DMS79 treated with DMSO at 0.1 percent for 48 hours (cell line): Measurements from ENCODE around the gene MAP4K5.
"Not testable (repeated sequence)": the region's sequence is repeated elsewhere in the genome, so short reads cannot be mapped to it uniquely, and the experiment has no call there.

Experiments
- DNase-seq: peaks from one replicate; lab custom pipeline; 2025; lab: John Stamatoyannopoulos, UW

MAP4K5 gene

GRCh38 chr14:50531595-50532501 is 521 bp downstream of the MAP4K5 start:
- DNase-seq = peak; percentile 68

- DNase-seq = peak; percentile 58
Measured at GRCh38 chr14:50530794-50531365, 1.5 kb downstream of the MAP4K5 start.

DNA sequence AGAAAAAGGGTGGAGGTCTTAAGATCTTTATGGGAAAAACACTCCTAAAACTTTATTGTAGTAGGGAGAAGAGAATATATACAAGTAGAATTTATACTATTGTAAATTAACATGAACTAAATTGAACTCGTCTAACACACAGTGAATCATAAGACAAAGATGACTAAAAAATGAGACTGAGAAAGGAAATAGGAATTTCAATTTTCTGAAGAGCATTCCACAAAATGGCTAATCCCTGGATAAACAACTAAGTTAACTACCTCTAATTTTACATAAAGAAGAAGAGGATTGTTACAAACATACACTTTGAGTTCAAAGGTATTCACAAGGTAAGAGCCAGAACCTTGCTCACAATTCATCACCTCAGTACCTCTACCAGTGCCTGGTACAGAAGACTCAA is 2.0 kb downstream of the MAP4K5 start:
- DNase-seq = no peak

DNA sequence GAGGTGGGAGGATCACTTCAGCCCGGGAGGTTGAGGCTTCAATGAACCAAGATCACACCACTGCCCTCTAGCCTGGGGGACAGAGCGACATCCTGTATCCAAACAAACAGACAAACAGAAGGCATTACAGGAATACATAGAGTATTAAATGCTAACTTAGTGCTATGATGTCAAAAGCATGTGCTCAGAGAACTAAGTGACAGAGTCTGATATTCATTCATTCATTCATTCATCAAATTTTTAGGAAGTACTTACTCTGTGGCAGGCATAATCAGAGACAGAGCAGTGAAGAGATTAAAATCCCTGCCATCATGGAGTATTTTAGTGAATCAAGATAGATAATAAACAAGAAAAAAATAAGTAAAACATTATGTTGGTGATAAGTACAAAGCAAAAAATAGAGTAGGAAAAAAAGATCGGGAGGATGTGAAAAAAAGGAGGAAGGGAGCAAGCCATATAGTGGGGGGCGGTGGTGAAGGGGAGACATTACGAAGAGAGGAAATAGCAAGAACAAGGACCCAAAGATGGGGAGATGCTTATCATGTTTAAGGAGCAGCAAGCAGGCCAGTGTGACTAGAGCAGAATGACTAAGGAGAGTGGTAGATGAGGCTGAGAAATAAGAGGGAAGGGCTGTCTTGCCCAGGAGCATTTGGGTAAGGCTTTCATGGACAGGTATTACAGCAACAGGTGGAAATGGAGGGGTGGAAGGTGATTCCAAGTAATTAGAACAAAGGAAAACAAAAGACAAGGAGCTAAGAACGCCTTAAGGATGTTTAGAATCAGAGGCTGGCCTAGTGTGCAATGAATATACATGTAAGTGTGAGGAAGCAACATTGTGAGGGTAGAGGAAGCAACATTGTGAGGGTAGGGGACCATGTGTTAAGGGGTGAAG is 2.8 kb downstream of the MAP4K5 start:
- DNase-seq = no peak

GRCh38 chr14:50528000-50528399 is 4.4 kb downstream of the MAP4K5 start:
- no peak for DNase-seq

GRCh38 chr14:50524731-50525515 is 7.4 kb downstream of the MAP4K5 start:
- no peak for DNase-seq

GRCh38 chr14:50524060-50524459 is 8.3 kb downstream of the MAP4K5 start:
- DNase-seq = no peak

DNA sequence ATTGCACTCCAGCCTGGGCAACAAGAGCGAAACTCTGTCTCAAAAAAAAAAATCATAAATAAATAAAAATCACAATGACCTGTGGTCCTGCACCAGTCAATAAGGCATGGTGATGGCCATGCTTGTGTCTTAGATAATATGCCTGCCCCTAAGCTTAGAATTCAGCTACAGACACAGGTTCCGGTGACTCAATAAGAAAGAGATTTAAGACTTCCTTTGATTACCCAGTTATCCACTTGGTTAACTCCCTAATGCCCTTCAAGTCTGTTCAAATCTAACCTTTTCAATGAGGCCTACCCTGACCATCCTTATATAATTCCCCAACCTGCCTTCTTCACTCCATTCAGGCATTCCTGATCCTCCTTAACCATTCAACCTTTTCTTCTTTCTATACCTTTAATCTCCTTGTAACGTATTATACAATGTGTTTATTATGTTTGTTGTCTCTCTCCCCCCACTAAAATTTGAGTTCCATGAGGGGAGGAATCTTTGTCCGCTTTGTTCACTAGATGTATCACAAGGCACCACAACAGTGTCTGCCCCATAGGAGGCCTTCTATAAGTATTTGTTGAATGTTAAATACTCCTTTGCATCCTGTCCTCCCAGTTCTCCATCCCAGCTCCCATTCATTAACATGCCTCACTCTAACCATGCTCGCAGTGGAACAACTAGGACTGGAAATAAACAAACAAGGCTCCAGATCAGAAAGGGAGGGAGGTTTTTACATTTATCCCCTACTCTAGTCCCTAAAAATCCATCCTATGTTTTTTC is 8.9 kb downstream of the MAP4K5 start:
- no peak for DNase-seq

- no peak for DNase-seq
Measured at GRCh38 chr14:50521912-50522341, 10.4 kb downstream of the MAP4K5 start.

GRCh38 chr14:50520947-50521815 is 11.2 kb downstream of the MAP4K5 start:
- DNase-seq = no peak

DNA sequence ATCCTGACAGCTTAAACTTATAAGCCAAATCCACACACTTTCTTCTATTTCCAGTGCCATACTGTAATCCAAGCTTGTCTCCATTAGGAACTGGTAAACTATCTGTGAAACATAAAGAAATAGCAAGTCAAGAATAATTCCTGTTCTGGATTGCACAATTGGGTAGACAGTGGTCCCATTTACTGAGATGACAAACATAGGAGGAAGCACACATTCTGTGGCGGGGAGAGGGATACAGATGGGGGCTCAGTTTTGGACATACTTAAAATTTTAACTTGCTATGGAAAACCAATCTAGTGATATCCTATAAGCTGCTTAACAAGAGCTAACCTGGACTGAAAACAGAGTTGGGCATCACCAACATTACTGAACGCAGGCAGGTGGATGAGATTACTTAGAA is 16.3 kb downstream of the MAP4K5 start:
- no peak for DNase-seq

DNA sequence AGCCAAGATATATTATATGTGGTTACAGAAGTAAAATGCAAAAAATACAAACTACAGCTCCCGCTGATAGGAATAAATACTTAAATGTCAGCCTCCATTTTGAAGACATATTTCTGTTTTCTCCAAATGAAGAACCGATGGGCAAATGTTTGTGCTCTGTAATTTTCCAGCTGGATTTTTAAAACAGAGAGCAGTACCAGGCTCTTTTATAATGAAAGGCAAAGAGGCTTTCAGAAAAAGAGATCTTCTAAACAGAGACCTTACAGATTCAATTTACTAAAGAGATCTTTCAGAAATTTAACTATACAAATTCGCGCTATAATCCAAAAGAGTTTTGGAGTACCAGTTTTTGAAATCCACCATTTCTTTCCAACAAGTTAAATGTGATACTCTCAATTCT is 19.9 kb downstream of the MAP4K5 start:
- DNase-seq = no peak

- DNase-seq = no peak
Measured at GRCh38 chr14:50510157-50510556, 22.2 kb downstream of the MAP4K5 start.

- DNase-seq = not testable (repeated sequence)
Measured at GRCh38 chr14:50507078-50507477, 25.3 kb downstream of the MAP4K5 start.

DNA sequence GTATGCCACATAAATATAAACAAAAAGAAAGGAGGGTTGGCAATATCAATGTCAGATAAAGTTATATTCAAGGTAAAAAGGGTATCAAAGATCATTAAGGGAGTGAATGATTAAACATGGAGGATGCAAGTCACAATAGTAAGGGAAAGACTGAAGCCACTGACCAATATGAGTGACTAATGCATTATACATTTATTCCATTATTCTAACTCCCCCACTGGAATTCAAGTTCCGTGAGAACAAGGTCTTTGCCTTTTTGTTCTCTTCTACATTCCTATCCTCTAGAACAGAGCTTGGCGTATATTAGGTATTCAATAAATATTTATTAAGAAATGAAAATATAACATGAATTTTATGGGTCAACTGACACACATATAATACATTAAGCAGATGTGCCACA is 30.7 kb downstream of the MAP4K5 start:
- DNase-seq = no peak

GRCh38 chr14:50497351-50497750 is 35.0 kb downstream of the MAP4K5 start:
- DNase-seq = no peak

DNA sequence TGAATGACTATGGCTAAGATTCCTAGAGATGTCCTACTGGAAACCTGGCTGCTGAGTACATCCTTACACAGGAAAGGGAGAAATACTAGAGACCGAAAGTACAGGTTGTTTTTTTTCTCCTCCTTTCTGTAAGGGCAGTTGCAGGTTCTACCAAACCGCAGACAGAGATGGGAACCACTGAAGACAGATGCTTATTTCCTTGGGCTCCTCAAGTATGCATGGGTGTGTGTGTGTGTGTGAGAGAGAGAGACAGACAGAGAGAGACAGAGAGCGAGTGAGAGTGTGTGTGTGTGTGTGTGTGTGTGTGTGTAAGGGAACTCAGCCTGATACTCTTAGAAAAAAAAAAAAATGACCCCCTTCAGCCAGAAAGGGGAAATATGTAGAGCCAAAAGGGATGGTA is 42.5 kb downstream of the MAP4K5 start:
- DNase-seq = no peak

- DNase-seq = no peak
Measured at GRCh38 chr14:50488521-50488920, 43.8 kb downstream of the MAP4K5 start.

GRCh38 chr14:50479041-50479440 is 53.3 kb downstream of the MAP4K5 start:
- DNase-seq = no peak

GRCh38 chr14:50477760-50478159 is 54.6 kb downstream of the MAP4K5 start:
- DNase-seq = no peak
